IMR-90 (cell line): ENCODE results near the gene ZFP36L2. TPM values are rescaled to one million over a fixed set of nuclear protein-coding genes. Genes with fewer than 3 reads are reported as not detected.

ENCODE experiments used
- ATAC-seq: fragments of 200-7000 bp; cut with Tn5 transposase; 2 replicates; pipeline ENCODE4 v1.9.1; 2020; ENCODE audit warnings: low read depth, mild to moderate bottlenecking, moderate library complexity
- BruUV-seq: library from RNA; stranded (reverse); fragments of 400-500 nt; replicated peaks from 2 replicates; lab custom pipeline; 2021; lab: Mats Ljungman, UMichigan
- CTCF ChIA-PET: fragments of 300-600 bp; formaldehyde crosslinking; extraction: SDS; loops from one replicate; lab custom pipeline; 2021; ENCODE audit warnings: antibody characterized with exemption; lab: Yijun Ruan, JAX
- POLR2A ChIA-PET: fragments of 300-600 bp; sonication (Branson Sonifier 250); formaldehyde crosslinking; loops from one replicate; lab custom pipeline; 2022; ENCODE audit warnings: antibody characterized with exemption; ENCODE audit not compliant: unreplicated experiment; lab: Charles Lee
- DNase-seq: peaks from one replicate; pipeline ENCODE4 v3.0.0; 2013
- H2AFZ ChIP-seq: replicated peaks from 2 replicates; pipeline ENCODE3; 2013; ENCODE audit warnings: low read length, mild to moderate bottlenecking; ENCODE audit not compliant: poor library complexity
- H2AK5ac ChIP-seq: 2 replicates; pipeline ENCODE4 v1.6.1; 2013; ENCODE audit warnings: low read depth, low read length, inconsistent platforms
- H2AK9ac ChIP-seq: replicated peaks from 2 replicates; pipeline ENCODE3; 2013; ENCODE audit warnings: mild to moderate bottlenecking, low read depth, low read length, moderate library complexity; ENCODE audit not compliant: poor library complexity
- H2BK120ac ChIP-seq: 2 replicates; pipeline ENCODE4 v1.6.1; 2013; ENCODE audit warnings: low read depth, low read length, inconsistent platforms
- H2BK15ac ChIP-seq: 3 replicates; pipeline ENCODE4 v1.6.1; 2013; ENCODE audit warnings: low read depth, low read length, inconsistent platforms
- H2BK20ac ChIP-seq: 2 replicates; pipeline ENCODE4 v1.6.1; 2013; ENCODE audit warnings: low read depth, mild to moderate bottlenecking, inconsistent platforms, low read length, moderate library complexity
- H2BK5ac ChIP-seq: 2 replicates; pipeline ENCODE4 v1.6.1; 2013; ENCODE audit warnings: mild to moderate bottlenecking, low read depth, low read length, inconsistent platforms; ENCODE audit not compliant: poor library complexity, severe bottlenecking
- H3K14ac ChIP-seq: replicated peaks from 2 replicates; pipeline ENCODE4 v1.6.1; 2013; ENCODE audit warnings: low read depth, low read length, inconsistent platforms
- H3K18ac ChIP-seq: 2 replicates; pipeline ENCODE4 v1.6.1; 2013; ENCODE audit warnings: low read depth, low read length, control low read depth
- H3K23ac ChIP-seq: 2 replicates; pipeline ENCODE4 v1.6.1; 2013; ENCODE audit warnings: low read depth, low read length, inconsistent platforms
- H3K27ac ChIP-seq: 2 replicates; pipeline ENCODE4 v1.5.1; 2013; ENCODE audit warnings: mild to moderate bottlenecking, control low read depth, low read length; ENCODE audit not compliant: insufficient read depth
- H3K27me3 ChIP-seq: 2 replicates; pipeline ENCODE4 v1.6.1; 2013; ENCODE audit warnings: low read length; ENCODE audit not compliant: control insufficient read depth, insufficient read depth
- H3K36me3 ChIP-seq: 2 replicates; pipeline ENCODE4 v1.6.1; 2013; ENCODE audit warnings: low read length, mixed read lengths; ENCODE audit not compliant: control insufficient read depth, insufficient read depth
- H3K4ac ChIP-seq: 2 replicates; pipeline ENCODE4 v1.6.1; 2013; ENCODE audit warnings: low read depth, low read length, inconsistent platforms
- H3K4me1 ChIP-seq: 2 replicates; pipeline ENCODE4 v1.6.1; 2013; ENCODE audit warnings: low read length, mixed read lengths; ENCODE audit not compliant: control insufficient read depth, insufficient read depth
- H3K4me2 ChIP-seq: 2 replicates; pipeline ENCODE4 v1.6.1; 2013; ENCODE audit warnings: low read depth, mild to moderate bottlenecking, control low read depth, low read length, moderate library complexity
- H3K4me3 ChIP-seq: 2 replicates; pipeline ENCODE4 v1.5.1; 2013; ENCODE audit warnings: low read depth, mild to moderate bottlenecking, control low read depth, low read length, moderate library complexity; ENCODE audit not compliant: insufficient read depth
- H3K56ac ChIP-seq: 2 replicates; pipeline ENCODE4 v1.6.1; 2013; ENCODE audit warnings: low read length, inconsistent platforms; ENCODE audit not compliant: insufficient read depth; ENCODE audit errors: extremely low read depth
- H3K79me1 ChIP-seq, 2 experiments: 2 replicates each; pipeline ENCODE4 v1.6.1; 2013; ENCODE audit warnings: low read length in 2 of 2, inconsistent platforms in 1 of 2, low read depth in 1 of 2
- H3K9ac ChIP-seq: 2 replicates; pipeline ENCODE4 v1.6.1; 2013; ENCODE audit warnings: low read depth, low read length, control low read depth
- H3K9me1 ChIP-seq: 2 replicates; pipeline ENCODE4 v1.6.1; 2013; ENCODE audit warnings: low read length, inconsistent platforms; ENCODE audit not compliant: insufficient read depth
- H3K9me3 ChIP-seq: 2 replicates; pipeline ENCODE4 v1.6.1; 2013; ENCODE audit warnings: low read length; ENCODE audit not compliant: control insufficient read depth, insufficient read depth
- H4K20me1 ChIP-seq: 2 replicates; pipeline ENCODE4 v1.6.1; 2013; ENCODE audit warnings: low read length, inconsistent platforms; ENCODE audit not compliant: insufficient read depth
- H4K5ac ChIP-seq: 2 replicates; pipeline ENCODE4 v1.6.1; 2013; ENCODE audit warnings: mild to moderate bottlenecking, low read depth, low read length, control low read depth
- H4K8ac ChIP-seq, 2 experiments: 2 replicates each; pipeline ENCODE4 v1.6.1; 2013; ENCODE audit warnings: low read depth in 2 of 2, low read length in 2 of 2, control low read depth in 1 of 2, inconsistent platforms in 1 of 2
- H4K91ac ChIP-seq: 2 replicates; pipeline ENCODE4 v1.6.1; 2013; ENCODE audit warnings: low read depth, low read length, inconsistent platforms; ENCODE audit not compliant: insufficient read depth
- BHLHE40 ChIP-seq: fragments of 150-350 bp; IDR thresholded peaks from 2 replicates; pipeline ENCODE4 v1.6.1; 2016; ENCODE audit warnings: mild to moderate bottlenecking, low read depth, low read length
- CHD1 ChIP-seq: IDR thresholded peaks from 2 replicates; pipeline ENCODE4 v1.6.1; 2012; ENCODE audit warnings: low read depth, low read length, improper control_type of control experiment
- ELK1 ChIP-seq: fragments of 150-350 bp; IDR thresholded peaks from 2 replicates; pipeline ENCODE4 v1.6.1; 2016; ENCODE audit warnings: low read depth, mild to moderate bottlenecking, low read length, moderate library complexity, borderline replicate concordance
- FOS ChIP-seq: fragments of 150-350 bp; IDR thresholded peaks from 2 replicates; pipeline ENCODE4 v1.6.1; 2016; ENCODE audit warnings: low read depth, low read length
- MAFK ChIP-seq: IDR thresholded peaks from 2 replicates; pipeline ENCODE4 v1.6.1; 2012; ENCODE audit warnings: low read depth, low read length, improper control_type of control experiment
- NFE2L2 ChIP-seq: fragments of 150-350 bp; IDR thresholded peaks from 2 replicates; pipeline ENCODE4 v1.6.1; 2016; ENCODE audit warnings: low read depth, mild to moderate bottlenecking, low read length
- POLR2A ChIP-seq: IDR thresholded peaks from 2 replicates; pipeline ENCODE4 v1.6.1; 2012; ENCODE audit warnings: mild to moderate bottlenecking, low read depth, low read length
- WGBS, 2 experiments: methylation state at CpG; one replicate each; pipeline versions ENCODE4 v1.1.5 to v1.1.7; 2013; ENCODE audit warnings: missing lambda C conversion rate in 2 of 2; ENCODE audit not compliant: insufficient read length in 1 of 2; ENCODE audit errors: extremely low coverage in 2 of 2; 5-methylcytosine and 5-hydroxymethylcytosine counted together
- dilution Hi-C: fragments of 300-500 bp; cut with HindIII; formaldehyde crosslinking; loops from one replicate; pipeline ENCODE4 v1.14.3; 2018; ENCODE audit warnings: low sequenced_read_pairs; ENCODE audit not compliant: unreplicated experiment
- in situ Hi-C: fragments of 300-500 bp; cut with MboI; formaldehyde crosslinking; loops from 3 replicates; pipeline ENCODE4 v1.14.3; 2019; ENCODE audit warnings: low sequenced_read_pairs, inconsistent platforms, mixed read lengths
- intact Hi-C: fragments of 100-400 bp; cut with micrococcal nuclease; formaldehyde crosslinking; loops from 2 replicates; pipeline ENCODE4 v1.10.0; 2022
- polyA plus RNA-seq, 3 experiments: library from polyadenylated mRNA; depleted of rRNA; stranded (reverse); fragments of >200 nt; gene quantifications; 2 replicates each; pipeline ENCODE4 v1.2.3, GENCODE V29; 2012; ENCODE audit warnings: low replicate concordance in 1 of 3
- total RNA-seq: library from RNA; depleted of rRNA; stranded (reverse); fragments of >200 nt; gene quantifications from 2 replicates; pipeline ENCODE4 v1.2.3, GENCODE V29; 2012
- TF ChIP-seq, protein P1 (sequence below): conservative IDR thresholded peaks from 2 replicates; pipeline ENCODE4 v1.5.1; 2012; ENCODE audit warnings: mild to moderate bottlenecking, low read depth, low read length, improper control_type of control experiment

The ZFP36L2 gene
- total and polyA plus RNA-seq, 2 of the 4 experiments (the other 2 are of a cell fraction) = 1.8 to 20.1 TPM

DNA sequence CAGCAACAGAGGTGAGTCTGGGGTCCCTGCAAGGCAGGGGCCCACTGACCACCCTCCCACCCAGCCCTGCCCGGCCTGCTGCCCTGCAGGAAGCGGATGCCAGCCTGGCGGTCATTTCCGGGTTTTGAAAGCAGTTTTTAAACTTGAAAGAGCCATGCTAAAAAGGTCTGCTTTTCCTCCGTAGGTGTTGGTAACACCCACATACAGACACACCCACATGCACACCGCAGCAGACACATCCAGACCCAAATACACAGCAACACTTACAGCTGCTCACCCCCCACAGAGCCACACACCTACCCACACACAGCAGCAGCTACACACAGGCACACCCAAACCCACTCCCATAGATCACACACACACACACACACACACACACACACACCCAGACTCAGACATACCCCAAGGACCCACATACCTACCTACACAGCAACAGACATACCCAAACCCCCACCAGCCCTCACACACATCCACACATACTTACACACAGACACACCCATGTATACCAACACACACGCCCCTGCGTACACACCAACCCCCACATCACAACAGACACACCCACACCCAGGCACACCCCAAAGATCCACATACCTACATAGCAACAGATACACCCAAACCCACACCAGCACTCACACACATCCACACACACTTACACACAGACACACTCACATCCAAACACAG is 7.6 kb downstream of the ZFP36L2 start:
- no peak for ATAC-seq
- H3K9ac ChIP-seq = peak overlapping the region; percentile 82

More for the DNA sequence above, 7.6 kb downstream of the ZFP36L2 start:
- Histone ChIP-seq H3K27ac (peak overlapping the region; percentile 98), H3K4me1 (peaks cover 22% of the 10 kb centered on the region), H2BK5ac (peak overlapping the region; percentile 98), H4K5ac (peak overlapping the region; percentile 80), H4K20me1 (peaks cover 14% of the 10 kb centered on the region), H3K9me1 (peaks cover 15% of the 10 kb centered on the region), H3K4me3 (0 out of 2 replicates have a peak overlapping the region, but pooled peaks have one; percentile 42), H2BK120ac (peak overlapping the region; percentile 92), H2BK15ac (peak overlapping the region; percentile 96; the same call in 2 of the 3 replicates), H3K4me2 (peak overlapping the region; percentile 89), H3K4ac (peak overlapping the region; percentile 99), H2AK9ac (peak overlapping the region; percentile 80), H2AK5ac (peak overlapping the region; percentile 97), H2AFZ (peak overlapping the region; percentile 95), H3K18ac (peak overlapping the region; percentile 70), H3K36me3 (peaks cover 9% of the 10 kb centered on the region), H3K23ac (peak overlapping the region; percentile 97), H3K56ac (peak overlapping the region; percentile 36), H3K9me3 (no peaks in the 10 kb centered on the region), H4K91ac (peak overlapping the region; percentile 95), H3K27me3 (no peaks in the 10 kb centered on the region), H3K79me1 (peaks cover 7 to 20% of the 10 kb centered on the region in 2 experiments), H4K8ac (peak overlapping the region; percentile 85 to 95), H3K14ac (peak overlapping the region; percentile 96), H2BK20ac (peak overlapping the region; percentile 93)
- TF ChIP-seq NFE2L2 (no peak), MAFK (no peak), BHLHE40 (no peak), CHD1 (no peak), ELK1 (no peak), FOS (no peak), POLR2A (no peak)
- TF ChIP-seq, protein P1, sequence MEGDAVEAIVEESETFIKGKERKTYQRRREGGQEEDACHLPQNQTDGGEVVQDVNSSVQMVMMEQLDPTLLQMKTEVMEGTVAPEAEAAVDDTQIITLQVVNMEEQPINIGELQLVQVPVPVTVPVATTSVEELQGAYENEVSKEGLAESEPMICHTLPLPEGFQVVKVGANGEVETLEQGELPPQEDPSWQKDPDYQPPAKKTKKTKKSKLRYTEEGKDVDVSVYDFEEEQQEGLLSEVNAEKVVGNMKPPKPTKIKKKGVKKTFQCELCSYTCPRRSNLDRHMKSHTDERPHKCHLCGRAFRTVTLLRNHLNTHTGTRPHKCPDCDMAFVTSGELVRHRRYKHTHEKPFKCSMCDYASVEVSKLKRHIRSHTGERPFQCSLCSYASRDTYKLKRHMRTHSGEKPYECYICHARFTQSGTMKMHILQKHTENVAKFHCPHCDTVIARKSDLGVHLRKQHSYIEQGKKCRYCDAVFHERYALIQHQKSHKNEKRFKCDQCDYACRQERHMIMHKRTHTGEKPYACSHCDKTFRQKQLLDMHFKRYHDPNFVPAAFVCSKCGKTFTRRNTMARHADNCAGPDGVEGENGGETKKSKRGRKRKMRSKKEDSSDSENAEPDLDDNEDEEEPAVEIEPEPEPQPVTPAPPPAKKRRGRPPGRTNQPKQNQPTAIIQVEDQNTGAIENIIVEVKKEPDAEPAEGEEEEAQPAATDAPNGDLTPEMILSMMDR = no peak
- ChIA-PET CTCF (interaction anchor here (1.5 kb wide), 1 partner anchor 244 kb away, joined by 4 read pairs; no protein-coding TSS in a partner anchor), POLR2A (no interaction called here)
- dilution Hi-C loops (no loop called here), intact Hi-C loops (loop anchor here (1.0 to 5.0 kb wide), 2 partner anchors 42 to 113 kb away; no protein-coding TSS in a partner anchor), in situ Hi-C loops (no loop called here)
- peak; percentile 10 for DNase-seq
- BruUV-seq = no TSS peak
- WGBS, 2 experiments = 45% methylated on average over 8 of the region's 8 CpGs; no CpG with 5 or more reads in 1 of the 2 experiments
